Endothelial cell of umbilical vein (primary cell): ENCODE measurements around the gene C3. TPM values are rescaled to one million over a fixed set of nuclear protein-coding genes. Genes with fewer than 3 reads are reported as not detected.

Source experiments
- BruUV-seq: library from RNA; stranded (reverse); fragments of 400-500 nt; replicated peaks from 2 replicates; lab custom pipeline; 2021; lab: Mats Ljungman, UMichigan
- CTCF ChIA-PET: fragments of 300-600, 350-600 bp; sonication (Branson Sonifier 250); formaldehyde crosslinking; loops from one replicate; lab custom pipeline; 2021; ENCODE audit warnings: antibody characterized with exemption, inconsistent platforms; lab: Charles Lee
- POLR2A ChIA-PET: fragments of 300-600, 350-600 bp; sonication (Branson Sonifier 250); formaldehyde crosslinking; loops from one replicate; lab custom pipeline; 2021; ENCODE audit warnings: antibody characterized with exemption, inconsistent platforms; lab: Charles Lee
- DNase-seq: peaks from one replicate; pipeline ENCODE4 v3.0.0-alpha.2; 2011; ENCODE audit warnings: low read depth, low spot score
- FAIRE-seq: peaks from 2 replicates; lab custom pipeline; 2011; peaks lifted over from hg19 to GRCh38; lab: Jason Lieb, UNC
- H2AFZ ChIP-seq: 2 replicates; pipeline ENCODE4 v1.6.0; 2012; ENCODE audit warnings: low read depth, low read length, control low read depth, inconsistent platforms
- H3K27ac ChIP-seq: 2 replicates; pipeline ENCODE4 v1.5.1; 2011; ENCODE audit warnings: low read depth, mild to moderate bottlenecking, control low read depth, low read length, moderate library complexity; ENCODE audit not compliant: insufficient read depth
- H3K27me3 ChIP-seq, 2 experiments: 2 replicates each; pipeline versions ENCODE4 v1.6.0 to v1.6.1; 2011; ENCODE audit warnings: low read length in 2 of 2, mixed read lengths in 1 of 2; ENCODE audit not compliant: control insufficient read depth in 2 of 2, insufficient read depth in 2 of 2
- H3K36me3 ChIP-seq, 2 experiments: 2 replicates in 1 of 2; 3 replicates in 1 of 2; pipeline ENCODE4 v1.5.1; 2011; ENCODE audit warnings: low read length in 2 of 2, mild to moderate bottlenecking in 1 of 2, moderate library complexity in 1 of 2; ENCODE audit not compliant: control insufficient read depth in 2 of 2, insufficient read depth in 2 of 2; ENCODE audit errors: extremely low read depth in 1 of 2
- H3K4me1 ChIP-seq: 3 replicates; pipeline ENCODE4 v1.5.1; 2011; ENCODE audit warnings: mild to moderate bottlenecking, low read length; ENCODE audit not compliant: control insufficient read depth, insufficient read depth; ENCODE audit errors: extremely low read depth
- H3K4me2 ChIP-seq: 2 replicates; pipeline ENCODE4 v1.6.1; 2011; ENCODE audit warnings: low read length, control low read depth, mixed read lengths; ENCODE audit not compliant: insufficient read depth
- H3K4me3 ChIP-seq, 3 experiments: fragments of 200-600 bp in 1 of 3; sonication (generic), shearing (Covaris generic) in 1 of 3; replicated peaks in 1 of 3; 2 replicates each; pipeline ENCODE4 v1.5.1; 2011 to 2016; ENCODE audit warnings: control low read depth in 3 of 3, low read length in 3 of 3, mild to moderate bottlenecking in 2 of 3, inconsistent platforms in 1 of 3, low read depth in 1 of 3, moderate library complexity in 1 of 3; ENCODE audit not compliant: insufficient read depth in 1 of 3
- H3K79me2 ChIP-seq: 2 replicates; pipeline ENCODE4 v1.6.0; 2012; ENCODE audit warnings: low read length, inconsistent platforms; ENCODE audit not compliant: control insufficient read depth, insufficient read depth
- H3K9ac ChIP-seq: replicated peaks from 2 replicates; pipeline ENCODE3; 2011; ENCODE audit warnings: low read length, control low read depth; ENCODE audit not compliant: insufficient read depth; ENCODE audit errors: extremely low read depth
- H3K9me1 ChIP-seq: replicated peaks from 3 replicates; pipeline ENCODE4 v1.6.0; 2011; ENCODE audit warnings: mild to moderate bottlenecking, low read length; ENCODE audit not compliant: control insufficient read depth, insufficient read depth; ENCODE audit errors: extremely low read depth
- H3K9me3 ChIP-seq: replicated peaks from 2 replicates; pipeline ENCODE4 v1.5.1; 2012; ENCODE audit warnings: low read length, inconsistent platforms; ENCODE audit not compliant: control insufficient read depth, insufficient read depth
- H4K20me1 ChIP-seq: replicated peaks from 2 replicates; pipeline ENCODE3; 2011; ENCODE audit warnings: mild to moderate bottlenecking, low read length; ENCODE audit not compliant: control insufficient read depth, insufficient read depth; ENCODE audit errors: extremely low read depth
- EZH2 ChIP-seq: IDR thresholded peaks from 2 replicates; pipeline ENCODE4 v1.6.1; 2012; ENCODE audit warnings: borderline replicate concordance, low read depth, mild to moderate bottlenecking, moderate library complexity, low read length, inconsistent platforms; ENCODE audit not compliant: severe bottlenecking
- GATA2 ChIP-seq: IDR thresholded peaks from 2 replicates; pipeline ENCODE4 v1.7.0; 2011; ENCODE audit warnings: low read depth, mild to moderate bottlenecking, moderate library complexity, mixed read lengths, low read length; ENCODE audit not compliant: insufficient read length, insufficient read depth
- JUN ChIP-seq: IDR thresholded peaks from 2 replicates; pipeline ENCODE4 v1.6.1; 2011; ENCODE audit warnings: borderline replicate concordance, low read depth; ENCODE audit not compliant: insufficient read length, insufficient read depth
- MYC ChIP-seq: IDR thresholded peaks from one replicate; pipeline ENCODE4 v1.6.1; 2011; ENCODE audit warnings: mild to moderate bottlenecking, low read depth, low read length
- POLR2AphosphoS5 ChIP-seq: IDR thresholded peaks from 2 replicates; pipeline ENCODE4 v1.6.1; 2012; ENCODE audit warnings: low read depth, mild to moderate bottlenecking, control low read depth, low read length, moderate library complexity; ENCODE audit not compliant: insufficient read depth
- dilution Hi-C: fragments of 300-500 bp; cut with MboI; formaldehyde crosslinking; loops from one replicate; pipeline ENCODE4 v1.15.0; 2019; ENCODE audit warnings: low sequenced_read_pairs; ENCODE audit not compliant: extremely low pct_ligation_motif_present
- intact Hi-C: fragments of 100-400 bp; cut with micrococcal nuclease; formaldehyde crosslinking; loops from one replicate; pipeline ENCODE4 v1.10.0; 2022
- polyA plus RNA-seq, 4 experiments: library from polyadenylated mRNA; depleted of rRNA in 3 of 4; stranded (reverse) in 3 of 4; unstranded in 1 of 4; fragments of >200 nt; gene quantifications; 2 replicates each; pipeline versions ENCODE4 v1.2.1 to v1.2.3, GENCODE V29; 2011 to 2012; ENCODE audit warnings: missing spikeins in 1 of 4
- total RNA-seq: library from RNA; stranded (reverse); gene quantifications from 2 replicates; pipeline ENCODE4 v1.2.3, GENCODE V29; 2021
- TF ChIP-seq, protein P1 (sequence below): IDR thresholded peaks from 2 replicates; pipeline ENCODE4 v1.6.1; 2011; ENCODE audit not compliant: insufficient read depth, insufficient read length

C3 gene
- total and polyA plus RNA-seq, 2 donors (not counting 3 experiments of a cell fraction or from before 2014, with no cell fraction given): 0.23 TPM; not detected in 1

DNA sequence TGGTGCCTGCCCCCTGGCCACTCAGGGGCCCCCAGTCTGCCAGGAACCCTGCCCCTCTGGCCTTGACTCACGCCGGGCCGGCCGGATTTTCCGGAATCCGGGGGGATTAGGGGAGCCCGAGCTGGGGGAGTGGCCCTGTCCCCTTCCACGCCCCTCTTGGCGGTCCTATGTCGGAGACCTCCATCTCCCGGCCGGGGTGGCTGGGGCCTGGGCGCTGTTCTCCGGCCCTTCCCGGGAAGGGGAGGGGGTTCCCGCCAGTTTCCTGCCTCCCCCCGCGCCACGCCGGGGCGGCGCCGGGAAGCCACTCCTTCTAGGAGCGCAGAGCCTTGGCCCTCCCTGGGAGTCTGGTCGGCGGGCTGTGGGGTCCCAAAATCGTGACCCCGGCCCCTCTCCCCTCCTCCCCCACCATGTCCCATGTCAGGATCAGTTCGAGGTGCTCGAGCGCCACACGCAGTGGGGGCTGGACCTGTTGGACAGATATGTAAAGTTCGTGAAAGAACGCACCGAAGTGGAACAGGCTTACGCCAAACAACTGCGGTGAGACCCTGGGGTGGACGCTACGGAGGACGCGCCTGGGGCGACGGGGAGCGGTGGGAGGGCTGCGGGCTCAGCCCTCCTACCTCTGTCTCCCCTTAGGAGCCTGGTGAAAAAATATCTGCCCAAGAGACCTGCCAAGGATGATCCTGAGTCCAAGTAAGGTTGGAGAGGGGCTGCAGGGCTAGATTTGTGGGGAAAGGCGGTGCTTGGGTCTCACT, 20.3 kb upstream of the C3 start:
- peak overlapping the region; percentile 78 for H3K4me2 ChIP-seq
- no peaks in the 10 kb centered on the region for H3K27me3 ChIP-seq
- H3K9me1 ChIP-seq: no peaks in the 10 kb centered on the region
- H3K9ac ChIP-seq: peak overlapping the region; percentile 60
- H3K4me3 ChIP-seq: peak overlapping the region; percentile 66 to 92 (median 80)
- CTCF ChIA-PET: interaction anchor here (6.2 kb wide), 1 partner anchor 122 kb away, joined by 179 read pairs; no protein-coding TSS in a partner anchor
- DNase-seq (peak; percentile 46), FAIRE-seq (peak; percentile 85)
- no peaks in the 10 kb centered on the region for H3K9me3 ChIP-seq
- POLR2A ChIA-PET: no interaction called here
- H2AFZ ChIP-seq: peak overlapping the region; percentile 28
- peaks cover 0 to 14% of the 10 kb centered on the region in 2 experiments for H3K36me3 ChIP-seq
- peaks cover 48% of the 10 kb centered on the region for H3K4me1 ChIP-seq
- no peak for TF ChIP-seq EZH2
- TF ChIP-seq JUN: no peak
- peak; percentile 31 for TF ChIP-seq POLR2AphosphoS5
- peaks cover 39% of the 10 kb centered on the region for H3K79me2 ChIP-seq
- BruUV-seq: no TSS peak
- H4K20me1 ChIP-seq: no peaks in the 10 kb centered on the region
- dilution Hi-C loops (no loop called here), intact Hi-C loops (loop anchor here (5.0 kb wide), 1 partner anchor 1828 kb away; no protein-coding TSS in a partner anchor)
- H3K27ac ChIP-seq: peak overlapping the region; percentile 61

DNA sequence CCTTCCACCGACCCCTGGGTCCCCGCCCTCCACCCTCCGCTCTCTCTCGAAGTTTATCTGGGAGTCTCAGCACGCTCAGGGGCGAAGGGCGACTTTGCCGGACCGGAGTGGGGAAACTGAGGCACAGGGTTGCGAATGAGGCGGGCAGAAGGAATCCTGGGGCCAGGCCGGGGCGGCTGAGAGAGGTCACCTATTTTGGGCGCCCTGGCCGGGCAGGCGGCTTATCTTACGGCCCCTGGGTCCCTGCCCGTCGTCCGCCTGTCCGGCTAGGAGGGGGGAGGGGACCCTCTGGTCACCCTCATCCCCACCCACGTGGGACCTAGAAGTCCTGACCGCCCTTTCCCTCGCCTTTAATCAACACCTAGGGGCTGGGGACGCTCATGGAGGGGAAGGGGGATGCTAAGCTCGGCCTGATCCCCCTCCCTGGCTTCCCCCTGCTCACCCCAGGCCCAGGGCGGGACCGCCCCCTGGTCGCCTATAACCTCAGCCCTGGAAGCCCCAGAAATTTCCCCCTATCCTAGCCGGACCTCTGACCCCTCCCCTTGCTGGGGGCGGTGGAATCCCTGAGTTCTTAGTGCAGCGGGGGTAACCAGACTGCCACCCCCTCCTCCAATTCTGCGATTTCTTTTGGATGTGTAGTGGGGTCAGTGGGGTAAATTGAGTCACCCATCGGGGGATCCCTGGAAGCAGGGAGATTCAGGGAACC, 19.6 kb upstream of the C3 start:
- TF ChIP-seq GATA2 (no peak), POLR2AphosphoS5 (no peak), JUN (no peak), MYC (no peak)
- TF ChIP-seq, protein P1, sequence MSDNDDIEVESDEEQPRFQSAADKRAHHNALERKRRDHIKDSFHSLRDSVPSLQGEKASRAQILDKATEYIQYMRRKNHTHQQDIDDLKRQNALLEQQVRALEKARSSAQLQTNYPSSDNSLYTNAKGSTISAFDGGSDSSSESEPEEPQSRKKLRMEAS: no peak
- Histone ChIP-seq H3K4me2 (peak overlapping the region; percentile 78), H3K4me3 (peak overlapping the region; percentile 66 to 92 (median 80)), H3K9ac (peak overlapping the region; percentile 60), H3K4me1 (peaks cover 48% of the 10 kb centered on the region), H3K27me3 (no peaks in the 10 kb centered on the region), H3K79me2 (peaks cover 33% of the 10 kb centered on the region), H3K27ac (peak overlapping the region; percentile 61), H4K20me1 (no peaks in the 10 kb centered on the region), H3K36me3 (peaks cover 0 to 11% of the 10 kb centered on the region in 2 experiments), H2AFZ (peak overlapping the region; percentile 53), H3K9me1 (no peaks in the 10 kb centered on the region), H3K9me3 (no peaks in the 10 kb centered on the region)
- intact Hi-C loops: loop anchor here (5.0 to 10.0 kb wide), 6 partner anchors 62 to 1828 kb away; partner anchors contain the start of genes ALKBH7, KHSRP, TNFSF14 and TNFSF9
- dilution Hi-C loops: no loop called here
- ChIA-PET CTCF (interaction anchor here (6.2 kb wide), 1 partner anchor 122 kb away, joined by 179 read pairs; no protein-coding TSS in a partner anchor), POLR2A (interaction anchor here (0.6 kb wide), 1 partner anchor 123 kb away, joined by 5 read pairs; no protein-coding TSS in a partner anchor)
- FAIRE-seq (peak; percentile 40), DNase-seq (peak; percentile 38)
- no TSS peak for BruUV-seq
